Measurements from ENCODE around the gene CKAP5. TPM values are rescaled to one million over a fixed set of nuclear protein-coding genes. Genes with fewer than 3 reads are reported as not detected.

The CKAP5 gene
- total RNA-seq, 1 experiment from 2014 or later: 221 TPM

DNA sequence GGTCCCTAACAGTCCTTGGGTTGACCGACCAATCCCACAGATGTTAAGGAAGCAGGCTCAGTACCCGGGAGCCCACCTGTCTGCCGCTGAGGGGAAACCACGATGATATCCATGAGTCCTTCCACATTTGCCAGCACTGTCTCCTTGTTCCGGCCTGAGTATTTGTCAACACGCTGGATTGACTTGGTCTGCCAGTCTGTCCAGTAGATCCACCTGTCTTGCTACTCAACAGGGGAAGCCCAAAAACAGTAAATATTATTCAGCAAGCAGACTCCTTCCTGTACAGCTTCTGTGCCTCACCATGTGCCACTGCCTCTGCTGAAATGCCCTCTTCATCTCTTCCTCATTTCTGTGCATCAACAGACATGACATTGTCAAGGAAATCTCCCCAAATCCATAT, 22.8 kb upstream of the CKAP5 start:
- DNase-seq: no peak
- H3K4me1 ChIP-seq: no peaks in the 10 kb centered on the region
- TF ChIP-seq, protein P1, sequence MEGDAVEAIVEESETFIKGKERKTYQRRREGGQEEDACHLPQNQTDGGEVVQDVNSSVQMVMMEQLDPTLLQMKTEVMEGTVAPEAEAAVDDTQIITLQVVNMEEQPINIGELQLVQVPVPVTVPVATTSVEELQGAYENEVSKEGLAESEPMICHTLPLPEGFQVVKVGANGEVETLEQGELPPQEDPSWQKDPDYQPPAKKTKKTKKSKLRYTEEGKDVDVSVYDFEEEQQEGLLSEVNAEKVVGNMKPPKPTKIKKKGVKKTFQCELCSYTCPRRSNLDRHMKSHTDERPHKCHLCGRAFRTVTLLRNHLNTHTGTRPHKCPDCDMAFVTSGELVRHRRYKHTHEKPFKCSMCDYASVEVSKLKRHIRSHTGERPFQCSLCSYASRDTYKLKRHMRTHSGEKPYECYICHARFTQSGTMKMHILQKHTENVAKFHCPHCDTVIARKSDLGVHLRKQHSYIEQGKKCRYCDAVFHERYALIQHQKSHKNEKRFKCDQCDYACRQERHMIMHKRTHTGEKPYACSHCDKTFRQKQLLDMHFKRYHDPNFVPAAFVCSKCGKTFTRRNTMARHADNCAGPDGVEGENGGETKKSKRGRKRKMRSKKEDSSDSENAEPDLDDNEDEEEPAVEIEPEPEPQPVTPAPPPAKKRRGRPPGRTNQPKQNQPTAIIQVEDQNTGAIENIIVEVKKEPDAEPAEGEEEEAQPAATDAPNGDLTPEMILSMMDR (IDR thresholded peaks at IDR 0.05; ENCODE audit: insufficient read depth in 1 of 2, low read depth in 1 of 2, low read length in 1 of 2, severe bottlenecking in 1 of 2, unreplicated experiment in 1 of 2): no peak
- no peaks in the 10 kb centered on the region; the same call in none of the 2 replicates for H3K36me3 ChIP-seq (ENCODE audit: control insufficient read depth, insufficient read depth, low read length)
- Mint-ChIP-seq H3K4me3 (ENCODE audit: unreplicated experiment) (no peak overlapping the region), H3K27ac (ENCODE audit: unreplicated experiment) (no peak overlapping the region), H3K4me1 (ENCODE audit: low read depth, unreplicated experiment) (no peaks in the 10 kb centered on the region), H3K36me3 (ENCODE audit: insufficient read depth, unreplicated experiment) (peaks cover 10% of the 10 kb centered on the region), H3K9me3 (ENCODE audit: unreplicated experiment) (no peaks in the 10 kb centered on the region), H3K27me3 (ENCODE audit: insufficient read depth, unreplicated experiment) (no peaks in the 10 kb centered on the region)
- H3K4me3 ChIP-seq (ENCODE audit: low read depth, low read length): no peak overlapping the region
- intact Hi-C loops (cut with micrococcal nuclease; ENCODE audit: unreplicated experiment): no loop called here
- H3K27me3 ChIP-seq (replicated peaks; ENCODE audit: control insufficient read depth, insufficient read depth, low read length): no peaks in the 10 kb centered on the region
- no peaks in the 10 kb centered on the region for H3K9me3 ChIP-seq
- no TSS peak for BruUV-seq (replicated peaks)
- ChIA-PET CTCF (no interaction called here), POLR2A (no interaction called here)

DNA sequence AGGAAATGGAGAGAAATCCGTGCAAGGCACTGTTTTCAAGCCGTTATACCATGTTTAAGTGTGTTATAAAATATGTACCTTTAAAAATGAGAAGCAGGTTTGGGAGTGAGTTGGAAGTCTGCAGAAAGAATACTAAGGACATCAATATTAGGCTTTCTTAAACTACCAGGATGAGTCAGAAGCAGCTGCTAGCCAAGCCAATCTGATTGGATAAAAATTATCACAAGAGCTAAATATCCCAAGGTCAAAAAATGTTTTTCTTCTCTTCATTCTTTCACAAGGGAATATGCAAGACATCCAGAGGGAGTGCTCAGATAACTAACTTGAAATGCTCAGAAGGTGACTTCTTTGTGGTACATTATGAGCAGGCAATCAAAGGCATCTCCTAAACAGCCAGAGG, 19.3 kb upstream of the CKAP5 start:
- TF ChIP-seq, protein P1 (IDR thresholded peaks at IDR 0.05; ENCODE audit: insufficient read depth in 1 of 2, low read depth in 1 of 2, low read length in 1 of 2, severe bottlenecking in 1 of 2, unreplicated experiment in 1 of 2): no peak
- Histone ChIP-seq H3K36me3 (ENCODE audit: control insufficient read depth, insufficient read depth, low read length) (no peaks in the 10 kb centered on the region; the same call in 1 of the 2 replicates), H3K4me3 (ENCODE audit: low read depth, low read length) (no peak overlapping the region), H3K27me3 (replicated peaks; ENCODE audit: control insufficient read depth, insufficient read depth, low read length) (no peaks in the 10 kb centered on the region), H3K9me3 (no peaks in the 10 kb centered on the region), H3K4me1 (no peaks in the 10 kb centered on the region)
- DNase-seq: no peak
- Mint-ChIP-seq H3K27me3 (ENCODE audit: insufficient read depth, unreplicated experiment) (no peaks in the 10 kb centered on the region), H3K4me3 (ENCODE audit: unreplicated experiment) (no peak overlapping the region), H3K27ac (ENCODE audit: unreplicated experiment) (no peak overlapping the region), H3K4me1 (ENCODE audit: low read depth, unreplicated experiment) (no peaks in the 10 kb centered on the region), H3K9me3 (ENCODE audit: unreplicated experiment) (no peaks in the 10 kb centered on the region), H3K36me3 (ENCODE audit: insufficient read depth, unreplicated experiment) (peaks cover 9% of the 10 kb centered on the region)
- intact Hi-C loops (cut with micrococcal nuclease; ENCODE audit: unreplicated experiment): no loop called here
- ChIA-PET POLR2A (no interaction called here), CTCF (no interaction called here)
- no TSS peak for BruUV-seq (replicated peaks)

DNA sequence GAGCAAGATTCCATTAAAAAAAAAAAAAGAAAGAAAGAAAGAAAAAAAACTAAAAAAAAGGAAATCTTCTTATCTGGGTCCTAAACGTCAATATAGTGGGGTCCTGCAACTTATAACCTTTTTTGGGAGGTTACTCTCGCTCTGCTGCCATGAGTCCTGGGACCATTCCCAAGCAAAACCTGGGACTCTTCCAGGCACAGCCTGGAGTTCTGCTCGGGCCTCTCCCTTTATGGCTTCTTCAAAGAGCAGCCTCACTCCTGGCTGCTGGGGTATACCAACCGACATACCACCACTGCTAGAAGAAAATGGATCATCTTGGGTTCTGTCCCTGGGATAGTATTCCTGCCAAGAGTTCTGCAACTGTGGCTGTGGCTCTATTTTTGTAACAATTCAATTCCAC, 14.1 kb upstream of the CKAP5 start:
- Mint-ChIP-seq H3K27ac (ENCODE audit: unreplicated experiment) (no peak overlapping the region), H3K4me1 (ENCODE audit: low read depth, unreplicated experiment) (no peaks in the 10 kb centered on the region), H3K27me3 (ENCODE audit: insufficient read depth, unreplicated experiment) (no peaks in the 10 kb centered on the region), H3K4me3 (ENCODE audit: unreplicated experiment) (no peak overlapping the region), H3K36me3 (ENCODE audit: insufficient read depth, unreplicated experiment) (peaks cover 9% of the 10 kb centered on the region), H3K9me3 (ENCODE audit: unreplicated experiment) (no peaks in the 10 kb centered on the region)
- BruUV-seq (replicated peaks): no TSS peak
- no peak overlapping the region for H3K4me3 ChIP-seq (ENCODE audit: low read depth, low read length)
- CTCF ChIA-PET: no interaction called here
- H3K27me3 ChIP-seq (replicated peaks; ENCODE audit: control insufficient read depth, insufficient read depth, low read length): no peaks in the 10 kb centered on the region
- intact Hi-C loops (cut with micrococcal nuclease; ENCODE audit: unreplicated experiment): no loop called here
- no peaks in the 10 kb centered on the region for H3K4me1 ChIP-seq
- TF ChIP-seq, protein P1 (IDR thresholded peaks at IDR 0.05; ENCODE audit: insufficient read depth in 1 of 2, low read depth in 1 of 2, low read length in 1 of 2, severe bottlenecking in 1 of 2, unreplicated experiment in 1 of 2): no peak
- no peak for DNase-seq
- POLR2A ChIA-PET: no interaction called here
- no peaks in the 10 kb centered on the region for H3K9me3 ChIP-seq
- no peaks in the 10 kb centered on the region; the same call in 1 of the 2 replicates for H3K36me3 ChIP-seq (ENCODE audit: control insufficient read depth, insufficient read depth, low read length)

Measured in Caco-2 (cell line).